Activated T-helper 1 cell treated with Interleukin-2 at 50 U/mL for 16 hours (primary cell): ENCODE measurements around the gene RBM26.

ENCODE experiments used
- DNase-seq: peaks from one replicate; pipeline ENCODE4 v3.0.0-alpha.2; 2020; ENCODE audit warnings: low read depth

Gene RBM26

DNA sequence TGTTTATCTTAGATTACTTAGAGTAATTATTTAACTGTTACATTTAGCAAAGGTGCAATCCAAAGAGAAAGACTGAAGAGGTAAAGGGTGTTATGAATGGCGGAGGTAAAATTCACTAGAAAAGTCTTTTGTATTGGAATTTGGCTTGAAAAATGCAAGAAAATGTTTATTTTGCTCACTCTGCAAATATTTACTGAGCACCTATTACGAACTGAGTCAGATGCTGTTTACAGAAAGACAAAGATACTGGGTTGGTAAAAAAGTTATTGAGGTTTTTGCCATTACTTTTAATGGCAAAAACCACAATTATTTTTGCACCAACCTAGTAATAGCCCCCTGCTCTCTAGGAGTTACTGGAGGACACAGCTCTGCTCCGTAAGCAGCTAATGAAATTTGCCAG, 135.2 kb downstream of the RBM26 start:
- no peak for DNase-seq
